ENCODE results near the gene CDC20. TPM values are rescaled to one million over a fixed set of nuclear protein-coding genes. Genes with fewer than 3 reads are reported as not detected.

Gene CDC20
- total and polyA plus RNA-seq, 10 of the 15 experiments (the other 5 are each of a cell fraction or from before 2014, with no cell fraction given), result 36.3 to 347 (median 150) TPM

- Histone ChIP-seq H3K36me3 (ENCODE audit: control insufficient read depth in 2 of 2, insufficient read depth in 2 of 2, low read length in 1 of 2) (no peaks in the 10 kb centered on the region), H3K4me1 (ENCODE audit: control insufficient read depth, insufficient read depth, low read length) (no peaks in the 10 kb centered on the region), H4K20me1 (ENCODE audit: control insufficient read depth, insufficient read depth) (no peaks in the 10 kb centered on the region), H3K9me3 (replicated peaks; ENCODE audit: control insufficient read depth, insufficient read depth, low read length) (no peaks in the 10 kb centered on the region; the same call in 1 of the 3 replicates), H3K4me2 (ENCODE audit: control insufficient read depth, insufficient read depth) (no peak overlapping the region), H3K27ac (ENCODE audit: control insufficient read depth, insufficient read depth) (no peak overlapping the region), H2AFZ (ENCODE audit: control insufficient read depth, low read depth, low read length) (no peak overlapping the region), H3K27me3 (replicated peaks in 1 of 2; ENCODE audit: control insufficient read depth in 2 of 2, insufficient read depth in 2 of 2, low read length in 1 of 2) (no peaks in the 10 kb centered on the region), H3K79me2 (ENCODE audit: control insufficient read depth, insufficient read depth, low read length) (no peaks in the 10 kb centered on the region), H3K9ac (ENCODE audit: control insufficient read depth, insufficient read depth, low read length) (no peak overlapping the region), H3K4me3 (no peak overlapping the region)
- no peak for FAIRE-seq
- ChIA-PET POLR2A (interaction anchor here (0.5 to 0.6 kb wide), 2 partner anchors 48 to 566 kb away, joined by 3 to 8 read pairs; no protein-coding TSS in a partner anchor), CTCF (interaction anchor here (0.6 kb wide), 1 partner anchor 60 kb away, joined by 3 read pairs; no protein-coding TSS in a partner anchor), RAD21 (ENCODE audit: unreplicated experiment) (interaction anchor here (1.6 kb wide), 1 partner anchor 9 kb away, joined by 3 read pairs; no protein-coding TSS in a partner anchor), SMC1A (ENCODE audit: uncharacterized antibody, unreplicated experiment) (interaction anchor here (1.1 to 2.2 kb wide), 2 partner anchors 8 to 82 kb away, joined by 3 to 11 read pairs; no protein-coding TSS in a partner anchor)
- in situ Hi-C loops (cut with MboI), result no loop called here
- DNase-seq (ENCODE audit: low read depth, low spot score), result no peak
- intact Hi-C loops (cut with micrococcal nuclease; ENCODE audit: unreplicated experiment), result no loop called here
- no TSS peak for BruUV-seq (replicated peaks)
- no peak for TF ChIP-seq WRNIP1 (IDR thresholded peaks at IDR 0.05; ENCODE audit: borderline replicate concordance, low read depth, low read length)
- no peak for TF ChIP-seq NFXL1 (IDR thresholded peaks at IDR 0.05; ENCODE audit: borderline replicate concordance)
- no peak for TF ChIP-seq MXI1 (IDR thresholded peaks at IDR 0.05; ENCODE audit: low read depth, low read length)
- TF ChIP-seq TARDBP (IDR thresholded peaks at IDR 0.05; ENCODE audit: borderline replicate concordance), result no peak
- no peak for TF ChIP-seq RB1 (IDR thresholded peaks at IDR 0.05; ENCODE audit: borderline replicate concordance)
- TF ChIP-seq CHD1 (IDR thresholded peaks at IDR 0.05; ENCODE audit: low read depth, low read length), result no peak
- no peak for TF ChIP-seq PAX5 (IDR thresholded peaks at IDR 0.05; ENCODE audit: borderline replicate concordance, low read depth, low read length)
- no peak for TF ChIP-seq RCOR1 (conservative IDR thresholded peaks at IDR 0.05; ENCODE audit: low read depth, low read length)
- TF ChIP-seq SUZ12 (IDR thresholded peaks at IDR 0.05; ENCODE audit: unreplicated experiment), result no peak
- TF ChIP-seq RELB (IDR thresholded peaks at IDR 0.05; ENCODE audit: low read depth), result no peak
- TF ChIP-seq NKRF (conservative IDR thresholded peaks at IDR 0.05), result no peak
- TF ChIP-seq HSF1 (IDR thresholded peaks at IDR 0.05; ENCODE audit: low read depth, low read length), result no peak
- TF ChIP-seq STAT1 (conservative IDR thresholded peaks at IDR 0.05), result no peak
- TF ChIP-seq KLF5 (IDR thresholded peaks at IDR 0.05; ENCODE audit: partially characterized antibody), result no peak
- 55% methylated on average over 16 of the region's 16 CpGs for WGBS (ENCODE audit: insufficient coverage, insufficient replicate concordance, low lambda C conversion rate, missing lambda C conversion rate)
- ATAC-seq, result no peak
Measured at GRCh38 chr1:43321331-43321891, 37.4 kb upstream of the CDC20 start.

Measured in GM12878 (cell line).